ENCODE measurements around the gene MARCHF10. TPM values are rescaled to one million over a fixed set of nuclear protein-coding genes. Genes with fewer than 3 reads are reported as not detected.

The MARCHF10 gene
- total and polyA plus RNA-seq, 2 of the 4 experiments (the other 2 are of a cell fraction): 0.18 to 0.74 TPM

DNA sequence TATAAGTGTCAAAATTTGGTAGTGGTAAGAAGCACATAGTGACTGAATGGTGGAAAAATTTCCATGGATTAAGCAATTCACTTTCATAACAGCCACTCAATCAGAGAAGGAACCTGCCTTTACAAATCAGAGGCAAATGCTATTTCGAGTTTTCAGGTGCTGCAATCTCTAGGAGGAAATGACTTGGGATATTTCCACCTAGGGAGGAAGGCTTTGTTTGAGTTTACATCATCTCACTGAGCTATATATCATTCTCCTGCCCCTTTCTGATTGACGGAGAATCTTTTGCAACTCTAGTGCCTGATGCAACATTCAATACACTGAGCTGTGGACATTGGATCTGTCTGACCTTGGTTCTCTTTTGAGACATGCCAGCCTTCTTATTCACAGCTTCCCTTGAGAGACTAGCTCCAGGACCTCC, 26.3 kb downstream of the MARCHF10 start:
- Histone ChIP-seq H4K8ac (ENCODE audit: low read depth in 2 of 2, low read length in 2 of 2) (peak overlapping the region; percentile 80 to 95; a peak in 3 of 4 replicates), H2AK9ac (replicated peaks; ENCODE audit: low read depth, low read length, poor library complexity) (no peak overlapping the region), H3K27me3 (ENCODE audit: control insufficient read depth, insufficient read depth, low read length) (no peaks in the 10 kb centered on the region), H3K18ac (ENCODE audit: low read depth, low read length) (peak overlapping the region; percentile 93; the same call in 1 of the 2 replicates), H3K27ac (ENCODE audit: insufficient read depth, low read length) (peak overlapping the region; percentile 50; the same call in 1 of the 2 replicates), H2BK20ac (ENCODE audit: low read depth, low read length) (peak overlapping the region; percentile 96), H2AFZ (replicated peaks; ENCODE audit: low read length, poor library complexity) (no peak overlapping the region), H2BK5ac (ENCODE audit: low read depth, low read length, poor library complexity, severe bottlenecking) (peak overlapping the region; percentile 93), H3K36me3 (ENCODE audit: control insufficient read depth, insufficient read depth, low read length) (no peaks in the 10 kb centered on the region), H2BK120ac (ENCODE audit: low read depth, low read length) (peak overlapping the region; percentile 92; the same call in 1 of the 2 replicates), H4K20me1 (ENCODE audit: insufficient read depth, low read length) (0 out of 2 replicates have a peak, but pooled peaks cover 3% of the 10 kb centered on the region), H3K4ac (ENCODE audit: low read depth, low read length) (0 out of 2 replicates have a peak overlapping the region, but pooled peaks have one; percentile 45), H3K79me1 (ENCODE audit: low read depth in 1 of 2, low read length in 2 of 2) (peaks cover 0 to 6% of the 10 kb centered on the region in 2 experiments; a peak in 1 of 4 replicates), H3K14ac (replicated peaks; ENCODE audit: low read depth, low read length) (peak overlapping the region; percentile 94; the same call in 1 of the 2 replicates), H3K9me3 (ENCODE audit: control insufficient read depth, insufficient read depth, low read length) (no peaks in the 10 kb centered on the region), H4K91ac (ENCODE audit: insufficient read depth, low read depth, low read length) (peak overlapping the region; percentile 87), H3K9me1 (ENCODE audit: insufficient read depth, low read length) (peaks cover 20% of the 10 kb centered on the region; the same call in 1 of the 2 replicates), H3K23ac (ENCODE audit: low read depth, low read length) (no peak overlapping the region), H4K5ac (ENCODE audit: low read depth, low read length) (peak overlapping the region; percentile 88; the same call in 1 of the 2 replicates), H3K4me3 (ENCODE audit: insufficient read depth, low read depth, low read length) (no peak overlapping the region), H3K56ac (ENCODE audit: extremely low read depth, insufficient read depth, low read length) (no peak overlapping the region), H3K4me1 (ENCODE audit: control insufficient read depth, insufficient read depth, low read length) (peaks cover 22% of the 10 kb centered on the region), H3K9ac (ENCODE audit: low read depth, low read length) (no peak overlapping the region), H2AK5ac (ENCODE audit: low read depth, low read length) (peak overlapping the region; percentile 92; the same call in 1 of the 2 replicates), H3K4me2 (ENCODE audit: low read depth, low read length) (no peak overlapping the region; the same call in 1 of the 2 replicates), H2BK15ac (ENCODE audit: low read depth, low read length) (peak overlapping the region; percentile 98; the same call in 2 of the 3 replicates)
- ATAC-seq (ENCODE audit: low read depth) (no peak), DNase-seq (peak; percentile 36)
- peak; percentile 56; the same call in 1 of the 2 replicates for TF ChIP-seq CEBPB (IDR thresholded peaks at IDR 0.05; ENCODE audit: low read depth, low read length)
- TF ChIP-seq, protein P1, sequence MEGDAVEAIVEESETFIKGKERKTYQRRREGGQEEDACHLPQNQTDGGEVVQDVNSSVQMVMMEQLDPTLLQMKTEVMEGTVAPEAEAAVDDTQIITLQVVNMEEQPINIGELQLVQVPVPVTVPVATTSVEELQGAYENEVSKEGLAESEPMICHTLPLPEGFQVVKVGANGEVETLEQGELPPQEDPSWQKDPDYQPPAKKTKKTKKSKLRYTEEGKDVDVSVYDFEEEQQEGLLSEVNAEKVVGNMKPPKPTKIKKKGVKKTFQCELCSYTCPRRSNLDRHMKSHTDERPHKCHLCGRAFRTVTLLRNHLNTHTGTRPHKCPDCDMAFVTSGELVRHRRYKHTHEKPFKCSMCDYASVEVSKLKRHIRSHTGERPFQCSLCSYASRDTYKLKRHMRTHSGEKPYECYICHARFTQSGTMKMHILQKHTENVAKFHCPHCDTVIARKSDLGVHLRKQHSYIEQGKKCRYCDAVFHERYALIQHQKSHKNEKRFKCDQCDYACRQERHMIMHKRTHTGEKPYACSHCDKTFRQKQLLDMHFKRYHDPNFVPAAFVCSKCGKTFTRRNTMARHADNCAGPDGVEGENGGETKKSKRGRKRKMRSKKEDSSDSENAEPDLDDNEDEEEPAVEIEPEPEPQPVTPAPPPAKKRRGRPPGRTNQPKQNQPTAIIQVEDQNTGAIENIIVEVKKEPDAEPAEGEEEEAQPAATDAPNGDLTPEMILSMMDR (conservative IDR thresholded peaks at IDR 0.05; ENCODE audit: low read depth, low read length): no peak
- BruUV-seq (replicated peaks): no TSS peak
- ChIA-PET POLR2A (ENCODE audit: unreplicated experiment) (no interaction called here), CTCF (no interaction called here)
- in situ Hi-C loops (cut with MboI; ENCODE audit: low sequenced_read_pairs): no loop called here
- 100% methylated on average over 1 of the region's 2 CpGs; no CpG with 5 or more reads in 1 of the 2 experiments for WGBS, 2 experiments (ENCODE audit: extremely low coverage in 2 of 2, insufficient read length in 1 of 2)
- dilution Hi-C loops (cut with HindIII; ENCODE audit: low sequenced_read_pairs, unreplicated experiment): no loop called here
- intact Hi-C loops (cut with micrococcal nuclease): no loop called here

All from IMR-90 (cell line).